WERI-Rb-1 (cell line): ENCODE data around the gene ARHGEF12.

Source experiments
- DNase-seq: peaks from one replicate; pipeline ENCODE4 v3.0.0-alpha.2; 2020
- H3K27ac ChIP-seq: fragments of 250-450 bp; sonication (Bioruptor Pico); 2 replicates; pipeline ENCODE4 v1.5.1; 2020; ENCODE audit warnings: mild to moderate bottlenecking, moderate library complexity
- H3K27me3 ChIP-seq: fragments of 250-450 bp; sonication (Bioruptor Pico); 2 replicates; pipeline ENCODE4 v1.5.1; 2021; ENCODE audit warnings: mild to moderate bottlenecking, low read depth, moderate library complexity; ENCODE audit not compliant: insufficient read depth, severe bottlenecking
- H3K36me3 ChIP-seq: fragments of 250-450 bp; sonication (Bioruptor Pico); 2 replicates; pipeline ENCODE4 v1.5.1; 2020; ENCODE audit warnings: mild to moderate bottlenecking, moderate library complexity
- H3K4me3 ChIP-seq: 2 replicates; pipeline ENCODE4 v1.5.1; 2011; ENCODE audit warnings: low read depth, mild to moderate bottlenecking, control low read depth, low read length
- H3K9me3 ChIP-seq: fragments of 250-450 bp; sonication (Bioruptor Pico); 2 replicates; pipeline ENCODE4 v1.5.1; 2021; ENCODE audit warnings: mild to moderate bottlenecking, moderate library complexity; ENCODE audit not compliant: severe bottlenecking
- TF ChIP-seq, protein P1 (sequence below): IDR thresholded peaks from 2 replicates; pipeline ENCODE4 v1.5.1; 2011; ENCODE audit warnings: low read depth, mild to moderate bottlenecking, control low read depth, inconsistent platforms, low read length

The ARHGEF12 gene

GRCh38 chr11:120519474-120519873 is 183.3 kb downstream of the ARHGEF12 start:
- Histone ChIP-seq H3K27me3 (no peaks in the 10 kb centered on the region), H3K4me3 (no peak overlapping the region), H3K27ac (no peak overlapping the region), H3K9me3 (no peaks in the 10 kb centered on the region), H3K36me3 (no peaks in the 10 kb centered on the region)
- no peak for DNase-seq
- TF ChIP-seq, protein P1, sequence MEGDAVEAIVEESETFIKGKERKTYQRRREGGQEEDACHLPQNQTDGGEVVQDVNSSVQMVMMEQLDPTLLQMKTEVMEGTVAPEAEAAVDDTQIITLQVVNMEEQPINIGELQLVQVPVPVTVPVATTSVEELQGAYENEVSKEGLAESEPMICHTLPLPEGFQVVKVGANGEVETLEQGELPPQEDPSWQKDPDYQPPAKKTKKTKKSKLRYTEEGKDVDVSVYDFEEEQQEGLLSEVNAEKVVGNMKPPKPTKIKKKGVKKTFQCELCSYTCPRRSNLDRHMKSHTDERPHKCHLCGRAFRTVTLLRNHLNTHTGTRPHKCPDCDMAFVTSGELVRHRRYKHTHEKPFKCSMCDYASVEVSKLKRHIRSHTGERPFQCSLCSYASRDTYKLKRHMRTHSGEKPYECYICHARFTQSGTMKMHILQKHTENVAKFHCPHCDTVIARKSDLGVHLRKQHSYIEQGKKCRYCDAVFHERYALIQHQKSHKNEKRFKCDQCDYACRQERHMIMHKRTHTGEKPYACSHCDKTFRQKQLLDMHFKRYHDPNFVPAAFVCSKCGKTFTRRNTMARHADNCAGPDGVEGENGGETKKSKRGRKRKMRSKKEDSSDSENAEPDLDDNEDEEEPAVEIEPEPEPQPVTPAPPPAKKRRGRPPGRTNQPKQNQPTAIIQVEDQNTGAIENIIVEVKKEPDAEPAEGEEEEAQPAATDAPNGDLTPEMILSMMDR = no peak

GRCh38 chr11:120520091-120520822 is 184.0 kb downstream of the ARHGEF12 start:
- Histone ChIP-seq H3K27ac (no peak overlapping the region), H3K36me3 (no peaks in the 10 kb centered on the region), H3K4me3 (no peak overlapping the region), H3K27me3 (no peaks in the 10 kb centered on the region), H3K9me3 (no peaks in the 10 kb centered on the region)
- TF ChIP-seq, protein P1 = no peak
- no peak for DNase-seq

DNA sequence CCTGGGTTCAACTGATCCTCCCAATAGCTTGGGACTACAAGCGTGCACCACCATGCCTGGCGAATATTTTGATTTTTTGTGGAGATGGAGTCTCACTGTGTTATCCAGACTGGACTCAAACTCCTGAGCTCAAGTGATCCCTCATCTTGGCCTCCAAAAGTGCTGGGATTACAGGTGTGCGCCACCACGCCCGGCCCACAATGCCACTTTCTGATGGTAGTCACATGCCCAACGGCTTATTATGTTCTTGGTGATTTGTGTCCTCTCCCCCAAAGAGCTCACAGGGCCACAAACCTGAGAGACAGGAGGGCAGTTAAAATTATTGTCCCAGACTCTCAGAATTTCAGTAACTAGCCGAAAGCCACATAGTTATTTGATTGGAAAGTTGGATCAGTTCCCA is 185.0 kb downstream of the ARHGEF12 start:
- H3K9me3 ChIP-seq = no peaks in the 10 kb centered on the region
- H3K27me3 ChIP-seq = no peaks in the 10 kb centered on the region
- H3K36me3 ChIP-seq = no peaks in the 10 kb centered on the region
- H3K4me3 ChIP-seq = no peak overlapping the region
- no peak for DNase-seq
- TF ChIP-seq, protein P1 = no peak
- H3K27ac ChIP-seq = no peak overlapping the region

DNA sequence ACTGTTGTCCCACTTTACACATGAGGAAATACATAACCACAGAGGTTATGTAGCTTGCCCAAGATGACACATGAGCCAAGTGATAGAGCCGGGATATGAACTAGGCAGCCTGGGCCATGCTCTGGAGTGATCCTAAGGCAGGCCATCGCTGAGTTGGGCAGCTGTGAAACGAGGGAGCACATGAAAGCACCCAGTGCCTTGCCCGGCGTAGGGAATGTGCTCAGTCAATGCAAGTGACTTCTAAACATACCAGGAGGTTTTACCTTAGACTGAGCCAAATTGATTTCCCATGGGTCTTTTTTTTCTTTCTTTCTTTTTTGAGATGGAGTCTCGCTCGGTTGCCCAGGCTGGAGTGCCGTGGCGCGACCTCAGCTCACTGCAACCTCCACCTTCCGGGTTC is 185.8 kb downstream of the ARHGEF12 start:
- no peaks in the 10 kb centered on the region for H3K27me3 ChIP-seq
- H3K27ac ChIP-seq = no peak overlapping the region
- no peaks in the 10 kb centered on the region for H3K9me3 ChIP-seq
- TF ChIP-seq, protein P1 = no peak
- no peaks in the 10 kb centered on the region for H3K36me3 ChIP-seq
- no peak for DNase-seq
- H3K4me3 ChIP-seq = no peak overlapping the region

- Histone ChIP-seq H3K27ac (no peak overlapping the region), H3K4me3 (no peak overlapping the region), H3K36me3 (no peaks in the 10 kb centered on the region), H3K9me3 (no peaks in the 10 kb centered on the region), H3K27me3 (no peaks in the 10 kb centered on the region)
- DNase-seq = no peak
- TF ChIP-seq, protein P1 = no peak
Observed at GRCh38 chr11:120522736-120523135, 186.5 kb downstream of the ARHGEF12 start.

DNA sequence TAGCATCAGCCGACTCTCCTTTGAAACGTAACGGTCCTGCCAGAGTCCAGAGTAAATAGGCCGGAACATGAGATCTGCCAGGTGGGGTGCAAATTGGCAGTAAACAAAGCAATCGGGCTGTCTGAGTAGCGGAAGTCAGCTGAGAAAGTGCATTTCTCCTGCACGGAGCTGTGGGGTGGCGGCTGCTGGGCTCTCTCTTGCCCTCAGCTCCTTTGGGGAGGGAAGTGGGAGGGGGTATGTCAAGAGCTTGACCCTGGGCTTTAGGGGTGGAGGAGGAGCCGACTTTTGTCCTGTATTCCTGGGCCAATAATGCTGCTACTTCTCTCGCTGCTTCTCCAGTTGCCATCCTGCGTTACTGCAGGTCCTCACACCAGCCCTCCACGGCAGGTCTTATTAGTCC is 187.0 kb downstream of the ARHGEF12 start:
- H3K36me3 ChIP-seq = no peaks in the 10 kb centered on the region
- no peaks in the 10 kb centered on the region for H3K27me3 ChIP-seq
- H3K27ac ChIP-seq = no peak overlapping the region
- TF ChIP-seq, protein P1 = no peak
- no peak for DNase-seq
- H3K4me3 ChIP-seq = no peak overlapping the region
- H3K9me3 ChIP-seq = no peaks in the 10 kb centered on the region
